Muscle layer of duodenum (tissue), 2 donors: Measurements from ENCODE around the gene STH.
"Not testable (repeated sequence)": the region's sequence is repeated elsewhere in the genome, so short reads cannot be mapped to it uniquely, and the experiment has no call there.

ENCODE experiments used
- H3K27ac ChIP-seq: one replicate; pipeline ENCODE4 v1.7.0; 2013; ENCODE audit warnings: mild to moderate bottlenecking, low read length
- H3K27me3 ChIP-seq: one replicate; pipeline ENCODE4 v1.7.0; 2013; ENCODE audit warnings: low read depth, mild to moderate bottlenecking, control low read depth, low read length
- H3K36me3 ChIP-seq, 2 donors: one replicate each; pipeline ENCODE4 v1.7.0; 2013; ENCODE audit warnings: low read length in 2 of 2, control low read depth in 1 of 2, mild to moderate bottlenecking in 1 of 2; ENCODE audit not compliant: insufficient read depth in 2 of 2, control insufficient read depth in 1 of 2
- H3K4me1 ChIP-seq, 2 donors: one replicate each; pipeline ENCODE4 v1.7.0; 2013; ENCODE audit warnings: low read length in 2 of 2, mild to moderate bottlenecking in 2 of 2, control low read depth in 1 of 2, moderate library complexity in 1 of 2; ENCODE audit not compliant: insufficient read depth in 2 of 2, control insufficient read depth in 1 of 2
- H3K4me3 ChIP-seq, 2 donors: one replicate each; pipeline ENCODE4 v1.7.0; 2013; ENCODE audit warnings: low read length in 2 of 2, low read depth in 1 of 2, mild to moderate bottlenecking in 1 of 2
- H3K9me3 ChIP-seq, 2 donors: one replicate each; pipeline ENCODE4 v1.7.0; 2013; ENCODE audit warnings: low read length in 2 of 2, control low read depth in 1 of 2, mild to moderate bottlenecking in 1 of 2; ENCODE audit not compliant: control insufficient read depth in 1 of 2
- donor health status: healthy.

The STH gene

DNA sequence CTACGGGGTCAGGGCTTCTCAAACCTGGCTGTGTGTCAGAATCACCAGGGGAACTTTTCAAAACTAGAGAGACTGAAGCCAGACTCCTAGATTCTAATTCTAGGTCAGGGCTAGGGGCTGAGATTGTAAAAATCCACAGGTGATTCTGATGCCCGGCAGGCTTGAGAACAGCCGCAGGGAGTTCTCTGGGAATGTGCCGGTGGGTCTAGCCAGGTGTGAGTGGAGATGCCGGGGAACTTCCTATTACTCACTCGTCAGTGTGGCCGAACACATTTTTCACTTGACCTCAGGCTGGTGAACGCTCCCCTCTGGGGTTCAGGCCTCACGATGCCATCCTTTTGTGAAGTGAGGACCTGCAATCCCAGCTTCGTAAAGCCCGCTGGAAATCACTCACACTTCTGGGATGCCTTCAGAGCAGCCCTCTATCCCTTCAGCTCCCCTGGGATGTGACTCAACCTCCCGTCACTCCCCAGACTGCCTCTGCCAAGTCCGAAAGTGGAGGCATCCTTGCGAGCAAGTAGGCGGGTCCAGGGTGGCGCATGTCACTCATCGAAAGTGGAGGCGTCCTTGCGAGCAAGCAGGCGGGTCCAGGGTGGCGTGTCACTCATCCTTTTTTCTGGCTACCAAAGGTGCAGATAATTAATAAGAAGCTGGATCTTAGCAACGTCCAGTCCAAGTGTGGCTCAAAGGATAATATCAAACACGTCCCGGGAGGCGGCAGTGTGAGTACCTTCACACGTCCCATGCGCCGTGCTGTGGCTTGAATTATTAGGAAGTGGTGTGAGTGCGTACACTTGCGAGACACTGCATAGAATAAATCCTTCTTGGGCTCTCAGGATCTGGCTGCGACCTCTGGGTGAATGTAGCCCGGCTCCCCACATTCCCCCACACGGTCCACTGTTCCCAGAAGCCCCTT is 10.9 kb downstream of the STH start:
- Histone ChIP-seq H3K4me1 (no peaks in the 10 kb centered on the region), H3K27ac (no peak overlapping the region), H3K27me3 (no peaks in the 10 kb centered on the region), H3K36me3 (no peaks in the 10 kb centered on the region), H3K4me3 (no peak overlapping the region), H3K9me3 (no peaks in the 10 kb centered on the region)

DNA sequence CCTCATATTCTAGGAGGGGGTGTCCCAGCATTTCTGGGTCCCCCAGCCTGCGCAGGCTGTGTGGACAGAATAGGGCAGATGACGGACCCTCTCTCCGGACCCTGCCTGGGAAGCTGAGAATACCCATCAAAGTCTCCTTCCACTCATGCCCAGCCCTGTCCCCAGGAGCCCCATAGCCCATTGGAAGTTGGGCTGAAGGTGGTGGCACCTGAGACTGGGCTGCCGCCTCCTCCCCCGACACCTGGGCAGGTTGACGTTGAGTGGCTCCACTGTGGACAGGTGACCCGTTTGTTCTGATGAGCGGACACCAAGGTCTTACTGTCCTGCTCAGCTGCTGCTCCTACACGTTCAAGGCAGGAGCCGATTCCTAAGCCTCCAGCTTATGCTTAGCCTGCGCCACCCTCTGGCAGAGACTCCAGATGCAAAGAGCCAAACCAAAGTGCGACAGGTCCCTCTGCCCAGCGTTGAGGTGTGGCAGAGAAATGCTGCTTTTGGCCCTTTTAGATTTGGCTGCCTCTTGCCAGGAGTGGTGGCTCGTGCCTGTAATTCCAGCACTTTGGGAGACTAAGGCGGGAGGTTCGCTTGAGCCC is 11.6 kb downstream of the STH start:
- H3K4me1 ChIP-seq = no peaks in the 10 kb centered on the region
- no peaks in the 10 kb centered on the region for H3K27me3 ChIP-seq
- H3K4me3 ChIP-seq = no peak overlapping the region
- no peak overlapping the region for H3K27ac ChIP-seq
- H3K36me3 ChIP-seq = no peaks in the 10 kb centered on the region
- no peaks in the 10 kb centered on the region for H3K9me3 ChIP-seq

DNA sequence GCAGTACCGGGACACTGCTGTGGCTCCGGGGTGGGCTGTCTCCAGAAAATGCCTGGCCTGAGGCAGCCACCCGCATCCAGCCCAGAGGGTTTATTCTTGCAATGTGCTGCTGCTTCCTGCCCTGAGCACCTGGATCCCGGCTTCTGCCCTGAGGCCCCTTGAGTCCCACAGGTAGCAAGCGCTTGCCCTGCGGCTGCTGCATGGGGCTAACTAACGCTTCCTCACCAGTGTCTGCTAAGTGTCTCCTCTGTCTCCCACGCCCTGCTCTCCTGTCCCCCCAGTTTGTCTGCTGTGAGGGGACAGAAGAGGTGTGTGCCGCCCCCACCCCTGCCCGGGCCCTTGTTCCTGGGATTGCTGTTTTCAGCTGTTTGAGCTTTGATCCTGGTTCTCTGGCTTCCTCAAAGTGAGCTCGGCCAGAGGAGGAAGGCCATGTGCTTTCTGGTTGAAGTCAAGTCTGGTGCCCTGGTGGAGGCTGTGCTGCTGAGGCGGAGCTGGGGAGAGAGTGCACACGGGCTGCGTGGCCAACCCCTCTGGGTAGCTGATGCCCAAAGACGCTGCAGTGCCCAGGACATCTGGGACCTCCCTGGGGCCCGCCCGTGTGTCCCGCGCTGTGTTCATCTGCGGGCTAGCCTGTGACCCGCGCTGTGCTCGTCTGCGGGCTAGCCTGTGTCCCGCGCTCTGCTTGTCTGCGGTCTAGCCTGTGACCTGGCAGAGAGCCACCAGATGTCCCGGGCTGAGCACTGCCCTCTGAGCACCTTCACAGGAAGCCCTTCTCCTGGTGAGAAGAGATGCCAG is 12.9 kb downstream of the STH start:
- no peak overlapping the region for H3K4me3 ChIP-seq
- no peak overlapping the region for H3K27ac ChIP-seq
- H3K27me3 ChIP-seq = no peaks in the 10 kb centered on the region
- H3K36me3 ChIP-seq = no peaks in the 10 kb centered on the region
- no peaks in the 10 kb centered on the region for H3K4me1 ChIP-seq
- no peaks in the 10 kb centered on the region for H3K9me3 ChIP-seq

GRCh38 chr17:46012506-46013079 is 13.5 kb downstream of the STH start:
- Histone ChIP-seq H3K27me3 (no peaks in the 10 kb centered on the region), H3K9me3 (no peaks in the 10 kb centered on the region), H3K36me3 (no peaks in the 10 kb centered on the region), H3K4me1 (no peaks in the 10 kb centered on the region), H3K27ac (no peak overlapping the region), H3K4me3 (no peak overlapping the region)

GRCh38 chr17:46013127-46013501 is 14.1 kb downstream of the STH start:
- H3K4me3 ChIP-seq = no peak overlapping the region
- no peak overlapping the region for H3K27ac ChIP-seq
- no peaks in the 10 kb centered on the region for H3K27me3 ChIP-seq
- H3K36me3 ChIP-seq = no peaks in the 10 kb centered on the region
- H3K9me3 ChIP-seq = no peaks in the 10 kb centered on the region
- H3K4me1 ChIP-seq = no peaks in the 10 kb centered on the region

GRCh38 chr17:46013502-46014165 is 14.6 kb downstream of the STH start:
- H3K9me3 ChIP-seq = no peaks in the 10 kb centered on the region
- no peaks in the 10 kb centered on the region for H3K4me1 ChIP-seq
- H3K27ac ChIP-seq = no peak overlapping the region
- H3K4me3 ChIP-seq = no peak overlapping the region
- H3K36me3 ChIP-seq = no peaks in the 10 kb centered on the region
- no peaks in the 10 kb centered on the region for H3K27me3 ChIP-seq

- H3K9me3 ChIP-seq, H3K4me1 ChIP-seq, H3K4me3 ChIP-seq, H3K27me3 ChIP-seq, H3K27ac ChIP-seq: not testable (repeated sequence)
- peaks cover 0 to 13% of the 10 kb centered on the region in 2 donors for H3K36me3 ChIP-seq
Measured at GRCh38 chr17:46019408-46019925, 20.4 kb downstream of the STH start.

DNA sequence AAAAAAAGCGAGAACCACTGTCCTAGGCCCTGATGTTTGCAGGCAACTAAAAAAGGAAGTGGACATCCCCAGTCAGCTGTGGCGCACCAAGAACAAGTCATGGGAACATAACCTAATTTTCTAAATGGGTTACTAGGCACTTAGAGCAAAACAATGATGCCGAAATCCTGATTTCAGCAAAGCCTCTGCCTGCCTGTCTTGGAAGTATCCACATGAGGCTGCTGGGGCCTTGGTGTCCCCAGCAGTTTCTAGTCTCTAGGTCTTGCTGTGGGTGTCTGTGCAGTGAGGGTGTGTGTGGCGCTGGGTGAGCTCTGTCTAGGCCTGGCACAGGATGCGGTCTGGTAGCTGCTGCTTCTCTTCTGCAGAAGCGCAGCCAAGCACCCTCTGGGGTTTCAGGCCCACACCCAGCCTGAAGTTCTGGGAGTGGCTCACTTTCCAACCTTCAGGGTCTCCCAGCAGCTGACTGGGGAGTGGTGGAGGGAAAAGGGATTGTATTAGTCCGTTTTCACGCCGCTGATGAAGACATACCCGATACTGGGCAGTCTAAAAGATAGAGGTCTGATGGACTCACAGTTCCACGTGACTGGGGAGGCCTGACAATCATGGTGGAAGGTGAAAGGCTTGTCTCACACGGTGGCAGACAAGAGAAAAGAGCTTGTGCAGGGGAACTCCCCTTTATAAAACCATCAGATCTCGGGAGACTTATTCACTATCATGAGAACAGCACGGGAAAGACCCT is 21.1 kb downstream of the STH start:
- H3K4me3 ChIP-seq = no peak overlapping the region
- no peaks in the 10 kb centered on the region for H3K27me3 ChIP-seq
- peaks cover 0 to 13% of the 10 kb centered on the region in 2 donors for H3K36me3 ChIP-seq
- no peaks in the 10 kb centered on the region for H3K4me1 ChIP-seq
- no peaks in the 10 kb centered on the region for H3K9me3 ChIP-seq
- no peak overlapping the region for H3K27ac ChIP-seq

DNA sequence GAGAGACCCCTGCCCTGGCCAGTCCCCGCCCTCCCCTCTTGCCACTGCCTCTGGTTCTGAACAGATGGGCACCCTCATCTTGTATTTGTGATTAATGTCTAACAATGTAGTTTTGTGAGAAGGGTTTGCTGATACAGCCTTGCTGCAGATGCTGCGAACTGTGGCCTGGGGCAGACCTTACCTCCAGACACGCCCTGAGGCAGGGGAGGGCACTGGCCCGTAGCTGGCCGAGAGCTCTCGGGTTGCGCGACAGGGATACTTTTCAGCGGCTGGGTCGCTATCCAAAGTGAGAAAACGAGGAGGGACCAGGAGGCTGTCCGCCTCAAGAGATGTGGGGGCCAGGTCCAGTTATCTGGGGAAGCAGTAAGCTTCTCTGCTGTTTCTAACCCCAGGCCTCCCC is 21.9 kb downstream of the STH start:
- Histone ChIP-seq H3K4me1 (no peaks in the 10 kb centered on the region), H3K27me3 (no peaks in the 10 kb centered on the region), H3K9me3 (no peaks in the 10 kb centered on the region), H3K4me3 (no peak overlapping the region), H3K27ac (no peak overlapping the region), H3K36me3 (peaks cover under 1 to 13% of the 10 kb centered on the region in 2 donors)

DNA sequence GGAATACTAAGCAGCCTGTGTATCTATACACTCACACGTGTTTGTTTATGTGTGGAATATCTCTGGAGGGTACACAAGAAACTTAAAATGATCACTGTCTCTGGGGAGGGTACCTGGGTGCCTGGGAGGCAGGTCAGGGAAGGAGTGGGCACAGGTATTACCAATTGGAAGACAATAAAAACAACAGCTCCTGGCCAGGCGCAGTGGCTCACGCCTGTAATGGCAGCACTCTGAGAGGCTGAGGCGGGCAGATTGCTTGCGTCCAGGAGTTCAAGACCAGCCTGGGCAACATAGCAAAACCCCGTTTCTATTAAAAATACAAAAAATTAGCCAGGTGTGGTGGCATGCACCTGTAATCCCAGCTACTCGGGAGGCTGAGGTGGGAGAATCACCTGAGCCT is 24.3 kb downstream of the STH start:
- not testable (repeated sequence) for H3K27ac ChIP-seq, H3K9me3 ChIP-seq, H3K27me3 ChIP-seq, H3K4me3 ChIP-seq, H3K4me1 ChIP-seq
- H3K36me3 ChIP-seq = peaks cover 4 to 22% of the 10 kb centered on the region in 2 donors
